Stimulated activated CD8-positive, alpha-beta memory T cell treated with anti-CD3 and anti-CD28 coated beads, Interleukin-15, amount 100 ng/mL, for 24 hours (primary cell): ENCODE data around the gene POLDIP2.
"Not testable (repeated sequence)": the region's sequence is repeated elsewhere in the genome, so short reads cannot be mapped to it uniquely, and the experiment has no call there.

ENCODE experiments used
- DNase-seq: peaks from one replicate; pipeline ENCODE4 v3.0.0-alpha.2; 2020; ENCODE audit warnings: low read depth

POLDIP2 gene

GRCh38 chr17:28364665-28365363 lies 7.5 kb upstream of the POLDIP2 start, which contains the start of gene SEBOX:
SEBOX (minus strand) TSS chr17:28365199; CDS start chr17:28365151, 48 bp downstream.
- no peak for DNase-seq

- DNase-seq: no peak
Observed at GRCh38 chr17:28363776-28364650, 6.7 kb upstream of the POLDIP2 start.

- no peak for DNase-seq
Observed at GRCh38 chr17:28363186-28363585, 5.9 kb upstream of the POLDIP2 start.

GRCh38 chr17:28357901-28358197 lies 522 bp upstream of the POLDIP2 start:
- no peak for DNase-seq

GRCh38 chr17:28350271-28350670 lies 7.1 kb downstream of the POLDIP2 start:
- no peak for DNase-seq

- no peak for DNase-seq
Observed at GRCh38 chr17:28348979-28349378, 8.3 kb downstream of the POLDIP2 start.

GRCh38 chr17:28347261-28347891 lies 10.0 kb downstream of the POLDIP2 start:
- no peak for DNase-seq

- DNase-seq: no peak
Observed at GRCh38 chr17:28346746-28347246, 10.5 kb downstream of the POLDIP2 start.

GRCh38 chr17:28346199-28346580 lies 11.1 kb downstream of the POLDIP2 start:
- no peak for DNase-seq

- DNase-seq: no peak
Observed at GRCh38 chr17:28345419-28346198, 11.7 kb downstream of the POLDIP2 start.

GRCh38 chr17:28344435-28344901 lies 12.9 kb downstream of the POLDIP2 start:
- DNase-seq: no peak

GRCh38 chr17:28344011-28344410 lies 13.3 kb downstream of the POLDIP2 start:
- no peak for DNase-seq

- DNase-seq: no peak
Observed at GRCh38 chr17:28343491-28343932, 13.8 kb downstream of the POLDIP2 start.

- DNase-seq: no peak
Observed at GRCh38 chr17:28342313-28342712, 15.0 kb downstream of the POLDIP2 start.

GRCh38 chr17:28341516-28341915 lies 15.8 kb downstream of the POLDIP2 start:
- no peak for DNase-seq

GRCh38 chr17:28340374-28340773 lies 17.0 kb downstream of the POLDIP2 start:
- DNase-seq: no peak

GRCh38 chr17:28339431-28339830 lies 17.9 kb downstream of the POLDIP2 start:
- no peak for DNase-seq

GRCh38 chr17:28338769-28339212 lies 18.5 kb downstream of the POLDIP2 start:
- DNase-seq: not testable (repeated sequence)

- DNase-seq: no peak
Observed at GRCh38 chr17:28338056-28338768, 19.1 kb downstream of the POLDIP2 start.

- DNase-seq: no peak
Observed at GRCh38 chr17:28335959-28336871, 21.1 kb downstream of the POLDIP2 start.
